GM23248 (cell line): Measurements from ENCODE around the gene HDAC6. TPM values are rescaled to one million over a fixed set of nuclear protein-coding genes. Genes with fewer than 3 reads are reported as not detected.

Experiments
- DNase-seq: peaks from one replicate; pipeline ENCODE4 v3.0.0-alpha.2; 2015
- H2AFZ ChIP-seq: fragments of 200-600 bp; sonication (generic); 2 replicates; pipeline ENCODE4 v1.6.1; 2016; ENCODE audit warnings: antibody characterized with exemption
- H3F3A ChIP-seq: fragments of 200-600 bp; sonication (generic); 2 replicates; pipeline ENCODE4 v1.6.1; 2016; ENCODE audit warnings: mild to moderate bottlenecking, antibody characterized with exemption, mixed run types; ENCODE audit not compliant: insufficient read depth
- H3K27ac ChIP-seq: fragments of 200-600 bp; sonication (generic); 2 replicates; pipeline ENCODE4 v1.5.1; 2016; ENCODE audit warnings: mild to moderate bottlenecking
- H3K27me3 ChIP-seq: fragments of 200-600 bp; sonication (generic); replicated peaks from 2 replicates; pipeline ENCODE4 v1.6.1; 2016; ENCODE audit warnings: mild to moderate bottlenecking; ENCODE audit not compliant: insufficient read depth
- H3K36me3 ChIP-seq: fragments of 200-600 bp; sonication (generic); 2 replicates; pipeline ENCODE4 v1.6.1; 2016; ENCODE audit warnings: low read depth, mild to moderate bottlenecking
- H3K4me1 ChIP-seq: fragments of 200-600 bp; sonication (generic); 2 replicates; pipeline ENCODE4 v1.6.1; 2016; ENCODE audit warnings: mild to moderate bottlenecking; ENCODE audit not compliant: insufficient read depth
- H3K4me2 ChIP-seq: fragments of 200-600 bp; sonication (generic); one replicate; pipeline ENCODE4 v1.6.1; 2016; ENCODE audit warnings: mild to moderate bottlenecking; ENCODE audit not compliant: unreplicated experiment
- H3K4me3 ChIP-seq: fragments of 200-600 bp; sonication (generic); 2 replicates; pipeline ENCODE4 v1.5.1; 2016; ENCODE audit warnings: mild to moderate bottlenecking
- H3K79me2 ChIP-seq: fragments of 200-600 bp; sonication (generic); 2 replicates; pipeline ENCODE4 v1.6.1; 2016; ENCODE audit warnings: mild to moderate bottlenecking; ENCODE audit not compliant: insufficient read depth
- H3K9ac ChIP-seq: fragments of 200-600 bp; sonication (generic); 2 replicates; pipeline ENCODE4 v1.6.1; 2016; ENCODE audit warnings: mild to moderate bottlenecking
- H3K9me2 ChIP-seq: fragments of 200-600 bp; sonication (generic); 2 replicates; pipeline ENCODE4 v1.6.1; 2016; ENCODE audit warnings: mixed run types, mild to moderate bottlenecking, moderate library complexity; ENCODE audit not compliant: insufficient read depth
- H3K9me3 ChIP-seq: fragments of 200-600 bp; sonication (generic); one replicate; pipeline ENCODE4 v1.6.1; 2017; ENCODE audit warnings: low read depth
- H4K20me1 ChIP-seq: fragments of 200-600 bp; sonication (generic); 2 replicates; pipeline ENCODE4 v1.6.0; 2016; ENCODE audit not compliant: insufficient read depth
- EZH2 ChIP-seq: fragments of 200-600 bp; sonication (generic); IDR thresholded peaks from 2 replicates; pipeline ENCODE4 v1.6.1; 2018; ENCODE audit warnings: antibody characterized with exemption, mild to moderate bottlenecking; ENCODE audit not compliant: insufficient read depth, poor library complexity, severe bottlenecking
- EZH2phosphoT487 ChIP-seq: fragments of 200-600 bp; sonication (generic); IDR thresholded peaks from 2 replicates; pipeline ENCODE4 v1.6.1; 2018; ENCODE audit warnings: antibody characterized with exemption, moderate library complexity, mild to moderate bottlenecking, low read depth; ENCODE audit not compliant: insufficient read depth
- WGBS, 2 experiments: methylation state at CpG; one replicate each; pipeline ENCODE4 v1.1.6; 2015 to 2017; ENCODE audit warnings: low lambda C conversion rate in 2 of 2, low coverage in 1 of 2; ENCODE audit errors: missing lambda C conversion rate in 2 of 2; 5-methylcytosine and 5-hydroxymethylcytosine counted together
- in situ Hi-C: fragments of 300-500 bp; cut with MboI; formaldehyde crosslinking; loops from 2 replicates; pipeline ENCODE4 v1.15.0; 2020
- polyA plus RNA-seq: library from polyadenylated mRNA; unstranded; fragments of >200 nt; fragmentation: Nextera tagmentation; extraction: Ambion mirVana; gene quantifications from 2 replicates; pipeline ENCODE4 v1.2.1, GENCODE V29; 2016
- total RNA-seq: library from RNA; depleted of rRNA; stranded (reverse); fragments of >200 nt; shearing (Covaris generic); gene quantifications from 2 replicates; pipeline ENCODE4 v1.2.3, GENCODE V29; 2014

The HDAC6 gene
- total and polyA plus RNA-seq, 2 experiments from 2014 or later: 18.6 to 36.6 TPM

GRCh38 chrX:48794911-48795515 is 6.9 kb upstream of the HDAC6 start:
- 73 to 74% methylated on average over 8 of the region's 8 CpGs for WGBS, 2 experiments
- H2AFZ ChIP-seq: no peak overlapping the region

GRCh38 chrX:48798318-48798717 is 3.5 kb upstream of the HDAC6 start:
- H3K36me3 ChIP-seq: no peaks in the 10 kb centered on the region
- WGBS, 2 experiments: 73 to 87% methylated on average over 2 of the region's 2 CpGs
- no peak for DNase-seq

More at GRCh38 chrX:48794911-48795515, 6.9 kb upstream of the HDAC6 start:
- H3K79me2 ChIP-seq: no peaks in the 10 kb centered on the region
- no peak overlapping the region for H3K4me2 ChIP-seq
- no peaks in the 10 kb centered on the region for H3K27me3 ChIP-seq
- no peaks in the 10 kb centered on the region for H3K9me3 ChIP-seq
- H3K4me3 ChIP-seq: no peak overlapping the region
- DNase-seq: peak; percentile 58
- TF ChIP-seq EZH2: no peak
- TF ChIP-seq EZH2phosphoT487: no peak
- H3K9me2 ChIP-seq: no peaks in the 10 kb centered on the region
- no peak overlapping the region for H3K9ac ChIP-seq
- no peaks in the 10 kb centered on the region for H4K20me1 ChIP-seq
- H3K4me1 ChIP-seq: no peaks in the 10 kb centered on the region
- H3F3A ChIP-seq: no peaks in the 10 kb centered on the region
- no peaks in the 10 kb centered on the region for H3K36me3 ChIP-seq
- in situ Hi-C loops: no loop called here
- H3K27ac ChIP-seq: no peak overlapping the region

GRCh38 chrX:48800574-48801279 is 1.1 kb upstream of the HDAC6 start:
- Histone ChIP-seq H3K9me3 (no peaks in the 10 kb centered on the region), H3K79me2 (no peaks in the 10 kb centered on the region), H3K27ac (peak overlapping the region; percentile 92), H3K4me3 (peak overlapping the region; percentile 87), H3K36me3 (no peaks in the 10 kb centered on the region), H3K4me2 (peak overlapping the region; percentile 91), H3K27me3 (no peaks in the 10 kb centered on the region), H3K9ac (peak overlapping the region; percentile 92), H2AFZ (peak overlapping the region; percentile 97), H3K9me2 (no peaks in the 10 kb centered on the region), H3F3A (no peaks in the 10 kb centered on the region), H4K20me1 (no peaks in the 10 kb centered on the region), H3K4me1 (no peaks in the 10 kb centered on the region)
- WGBS, 2 experiments: 19 to 27% methylated on average over 15 to 16 of the region's 17 CpGs
- in situ Hi-C loops: no loop called here
- no peak for TF ChIP-seq EZH2
- no peak for TF ChIP-seq EZH2phosphoT487
- DNase-seq: no peak

More at GRCh38 chrX:48798318-48798717, 3.5 kb upstream of the HDAC6 start:
- Histone ChIP-seq H3K9me2 (no peaks in the 10 kb centered on the region), H3F3A (no peaks in the 10 kb centered on the region), H3K4me3 (no peak overlapping the region), H3K4me2 (no peak overlapping the region), H4K20me1 (no peaks in the 10 kb centered on the region), H3K9me3 (no peaks in the 10 kb centered on the region), H3K9ac (no peak overlapping the region), H3K4me1 (no peaks in the 10 kb centered on the region), H2AFZ (no peak overlapping the region), H3K79me2 (no peaks in the 10 kb centered on the region), H3K27me3 (no peaks in the 10 kb centered on the region), H3K27ac (no peak overlapping the region)
- in situ Hi-C loops: no loop called here
- TF ChIP-seq EZH2 (no peak), EZH2phosphoT487 (no peak)

- Histone ChIP-seq H3K9ac (peak overlapping the region; percentile 98), H3K79me2 (no peaks in the 10 kb centered on the region), H3K36me3 (no peaks in the 10 kb centered on the region), H3K9me2 (no peaks in the 10 kb centered on the region), H3K9me3 (no peaks in the 10 kb centered on the region), H3K27me3 (no peaks in the 10 kb centered on the region), H3K4me1 (no peaks in the 10 kb centered on the region), H3K4me3 (peak overlapping the region; percentile 94), H2AFZ (peak overlapping the region; percentile 86), H3K4me2 (peak overlapping the region; percentile 83), H4K20me1 (no peaks in the 10 kb centered on the region), H3F3A (no peaks in the 10 kb centered on the region), H3K27ac (peak overlapping the region; percentile 98)
- no peak for TF ChIP-seq EZH2phosphoT487
- no peak for TF ChIP-seq EZH2
- DNase-seq: peak; percentile 81
- WGBS, 2 experiments: 2 to 5% methylated on average over 11 to 37 of the region's 40 CpGs
- in situ Hi-C loops: no loop called here
Observed at GRCh38 chrX:48802089-48802904, 430 bp downstream of the HDAC6 start.
